NCI-H524 (cell line): ENCODE results near the gene OR2Z1.

Source experiments
- DNase-seq, 2 experiments: peaks; one replicate each; lab custom pipeline; 2025; lab: John Stamatoyannopoulos, UW

OR2Z1 gene, protein sequence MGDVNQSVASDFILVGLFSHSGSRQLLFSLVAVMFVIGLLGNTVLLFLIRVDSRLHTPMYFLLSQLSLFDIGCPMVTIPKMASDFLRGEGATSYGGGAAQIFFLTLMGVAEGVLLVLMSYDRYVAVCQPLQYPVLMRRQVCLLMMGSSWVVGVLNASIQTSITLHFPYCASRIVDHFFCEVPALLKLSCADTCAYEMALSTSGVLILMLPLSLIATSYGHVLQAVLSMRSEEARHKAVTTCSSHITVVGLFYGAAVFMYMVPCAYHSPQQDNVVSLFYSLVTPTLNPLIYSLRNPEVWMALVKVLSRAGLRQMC

DNA sequence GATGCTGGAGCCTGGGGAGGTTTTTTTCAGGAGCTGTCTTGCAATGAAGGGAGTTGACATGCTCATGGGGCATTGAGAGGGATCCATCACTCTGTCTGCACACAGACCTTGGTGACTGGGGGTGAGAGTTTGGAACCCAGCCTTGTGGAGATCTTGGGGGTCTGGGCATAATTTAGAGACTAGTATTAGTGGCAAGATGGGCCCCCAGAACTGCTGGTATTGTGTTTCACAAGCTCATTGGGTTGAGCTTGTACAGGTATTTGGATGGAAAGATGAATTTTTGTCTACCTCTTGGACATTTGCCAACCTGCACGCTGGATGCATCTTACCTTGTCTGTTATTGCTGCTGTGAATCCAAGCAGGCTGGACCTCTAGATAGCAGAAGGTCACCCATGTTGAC is at the start of gene OR2Z1:
Gene OR2Z1, plus strand, starts transcription at position 301 of the 400 bp plus-strand sequence. CDS start 9,395 bp downstream, outside the sequence.
- no peak for DNase-seq

DNA sequence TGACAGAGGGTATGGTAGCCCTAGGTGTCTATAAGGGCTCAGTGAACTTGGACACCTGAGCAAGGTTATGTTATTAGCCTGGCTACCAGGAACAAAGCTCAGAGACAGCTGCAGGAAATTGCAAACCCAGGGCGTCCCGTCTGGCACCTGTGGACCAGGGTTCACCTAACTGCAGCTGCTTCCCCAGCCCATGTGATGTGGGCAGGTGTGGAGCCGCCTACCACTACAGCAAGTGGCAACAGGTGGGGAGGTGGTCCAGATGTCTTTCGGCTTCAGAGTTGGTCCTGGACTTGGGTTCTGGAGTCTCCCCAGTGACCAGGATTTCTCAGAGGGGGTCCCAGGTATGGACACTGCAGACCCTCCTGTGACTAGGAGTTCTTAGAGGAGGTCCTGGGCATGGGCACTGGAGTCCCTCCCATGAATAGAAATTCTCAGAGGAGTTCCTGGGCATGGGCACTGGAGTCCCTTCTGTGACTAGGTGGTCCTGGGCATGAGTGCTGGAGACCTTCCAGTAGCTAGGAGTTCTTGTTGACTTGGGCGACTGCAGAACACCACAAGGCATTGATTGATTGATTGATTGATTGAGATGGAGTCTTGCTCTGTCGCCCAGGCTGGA is 48.0 kb upstream of the OR2Z1 start:
- no peak for DNase-seq

DNA sequence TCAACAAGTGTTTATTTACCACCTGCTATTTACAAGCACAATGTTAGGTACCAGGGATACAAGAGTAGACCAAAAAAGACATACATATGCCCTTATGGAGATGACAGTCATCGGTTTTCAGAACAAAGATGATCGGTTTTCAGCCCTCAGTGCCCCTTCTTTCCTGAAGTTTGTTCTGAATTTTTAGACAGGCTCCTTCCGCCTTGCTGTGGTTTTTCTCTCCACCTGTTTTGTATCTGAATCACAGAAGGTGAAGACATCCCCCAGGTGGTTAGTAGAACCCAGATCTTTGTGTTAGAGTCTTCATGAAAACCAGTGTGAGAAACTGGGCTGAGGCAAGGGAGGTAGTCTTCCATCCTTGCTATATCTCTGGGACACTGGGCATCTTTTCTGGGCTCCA is 46.4 kb upstream of the OR2Z1 start:
- no peak for DNase-seq

DNA sequence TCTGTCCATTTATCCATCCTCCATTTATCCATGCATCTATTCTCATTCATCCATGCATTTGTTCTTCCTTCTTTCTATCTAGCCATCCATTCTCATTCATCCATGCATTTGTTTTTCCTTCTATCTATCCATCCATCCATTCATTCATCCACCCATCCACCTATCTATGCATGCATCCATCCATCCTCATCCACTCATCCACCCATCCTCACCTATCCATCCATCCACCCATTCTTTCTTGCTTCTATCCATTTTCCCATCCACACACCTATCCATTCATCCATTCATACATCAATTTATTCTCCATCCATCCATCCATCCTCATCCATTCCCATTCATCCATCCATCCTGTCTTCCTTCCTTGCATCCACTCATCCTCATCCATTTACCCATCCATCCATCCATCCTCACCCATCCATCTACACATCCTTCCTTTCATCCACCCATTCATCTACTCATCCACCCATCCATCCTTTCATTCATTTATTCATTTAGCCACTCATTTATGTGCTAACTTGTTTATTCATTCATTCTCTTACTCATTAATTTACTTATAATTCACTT is 43.1 kb upstream of the OR2Z1 start:
- DNase-seq: no peak

DNA sequence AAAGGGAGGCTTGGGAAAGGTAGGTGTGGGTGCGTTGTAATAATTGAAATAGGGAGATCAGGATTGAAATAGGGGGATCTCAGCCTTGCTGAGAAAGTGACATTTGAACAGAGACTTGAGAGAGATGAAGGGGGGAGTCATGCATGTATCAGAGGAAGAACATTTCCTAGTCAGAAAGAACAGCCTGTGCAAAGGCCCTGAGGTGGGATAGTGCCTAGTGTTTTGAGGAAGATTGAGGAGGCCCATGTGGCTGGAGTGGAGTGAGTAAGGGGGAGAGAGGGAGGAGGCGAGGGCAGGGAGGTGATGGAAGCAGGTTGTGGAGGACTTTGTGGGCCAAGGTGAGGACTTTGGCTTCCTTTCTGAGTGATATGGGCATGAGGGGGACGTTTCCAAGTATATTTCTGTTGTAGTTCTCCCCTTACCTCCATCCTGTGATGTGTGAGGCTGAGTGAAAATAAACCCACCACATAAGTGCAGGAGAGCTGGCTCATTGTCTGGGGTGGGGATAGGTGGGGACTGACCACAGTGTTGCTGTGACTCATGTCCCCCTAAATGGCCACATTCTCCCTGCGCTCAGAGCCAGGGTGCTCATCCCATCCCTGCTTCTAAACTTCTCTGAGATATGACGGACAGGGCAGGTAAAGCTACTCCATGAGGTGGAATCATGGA is 40.6 kb upstream of the OR2Z1 start:
- DNase-seq: no peak

DNA sequence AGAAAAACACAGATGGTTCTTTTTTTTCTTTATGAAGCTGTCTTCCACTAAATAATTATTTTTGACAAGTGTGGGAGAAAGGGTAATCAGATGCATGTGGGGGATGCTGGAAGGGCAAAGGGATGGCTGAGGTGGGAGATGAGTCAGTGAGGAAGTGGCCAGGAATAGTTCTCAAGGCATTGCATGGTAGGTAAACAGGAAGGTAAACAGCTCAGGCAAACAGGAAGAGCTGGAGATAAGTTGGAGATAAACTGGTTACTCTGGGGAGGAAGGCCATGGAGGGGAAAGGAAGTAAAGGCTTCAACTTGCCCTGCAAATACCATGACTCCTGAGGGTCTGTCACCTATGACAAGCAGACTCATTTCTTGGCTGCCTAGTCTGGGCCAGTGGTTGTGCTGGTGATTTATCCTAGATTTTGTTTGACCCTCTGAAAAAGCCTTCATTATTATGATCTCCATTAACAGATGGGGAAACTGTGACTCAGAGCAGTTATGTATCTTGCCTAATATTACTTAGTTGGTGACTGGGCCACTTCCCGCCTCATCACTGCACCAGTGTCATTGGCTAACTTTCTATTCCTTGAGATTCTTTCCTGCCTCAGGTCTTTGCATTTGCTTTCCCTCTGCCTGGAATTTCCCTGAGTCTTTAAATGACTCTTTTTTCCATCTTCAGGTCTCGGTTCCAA is 39.9 kb upstream of the OR2Z1 start:
- no peak for DNase-seq

DNA sequence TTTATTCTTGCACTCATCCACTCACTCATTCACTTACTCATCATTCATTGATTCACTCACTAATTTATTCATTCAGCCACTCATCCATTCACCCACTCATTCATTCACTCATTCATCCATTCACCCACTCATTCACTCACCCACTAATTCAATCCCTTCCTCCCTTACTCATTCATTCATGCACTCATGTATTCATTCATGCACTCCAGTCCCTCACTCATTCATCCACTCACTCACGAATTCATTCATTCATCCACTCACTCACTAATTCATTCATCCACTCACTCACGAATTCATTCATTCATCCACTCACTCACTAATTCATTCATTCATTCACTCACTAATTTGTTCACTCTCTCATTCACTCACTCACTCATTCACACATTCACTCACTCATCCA is 39.0 kb upstream of the OR2Z1 start:
- no peak for DNase-seq

DNA sequence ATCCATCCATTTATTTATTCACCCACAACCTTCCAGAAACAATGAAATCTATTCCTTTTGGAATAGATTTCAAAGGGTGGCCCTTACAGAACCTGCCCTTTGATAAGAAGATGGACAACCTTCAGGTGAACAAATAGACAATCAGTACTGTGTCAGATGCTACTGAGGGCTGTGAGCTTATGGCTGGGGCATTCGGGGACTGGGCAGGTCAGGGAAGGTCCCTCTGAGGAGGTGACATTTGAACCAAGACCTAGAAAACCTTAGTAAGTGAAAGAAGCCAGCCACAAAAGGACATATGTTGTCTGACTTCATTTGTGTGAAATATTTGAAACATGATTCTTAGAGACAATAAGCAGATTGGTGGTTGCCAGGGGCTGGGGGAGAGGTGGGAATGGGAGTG is 38.5 kb upstream of the OR2Z1 start:
- no peak for DNase-seq

DNA sequence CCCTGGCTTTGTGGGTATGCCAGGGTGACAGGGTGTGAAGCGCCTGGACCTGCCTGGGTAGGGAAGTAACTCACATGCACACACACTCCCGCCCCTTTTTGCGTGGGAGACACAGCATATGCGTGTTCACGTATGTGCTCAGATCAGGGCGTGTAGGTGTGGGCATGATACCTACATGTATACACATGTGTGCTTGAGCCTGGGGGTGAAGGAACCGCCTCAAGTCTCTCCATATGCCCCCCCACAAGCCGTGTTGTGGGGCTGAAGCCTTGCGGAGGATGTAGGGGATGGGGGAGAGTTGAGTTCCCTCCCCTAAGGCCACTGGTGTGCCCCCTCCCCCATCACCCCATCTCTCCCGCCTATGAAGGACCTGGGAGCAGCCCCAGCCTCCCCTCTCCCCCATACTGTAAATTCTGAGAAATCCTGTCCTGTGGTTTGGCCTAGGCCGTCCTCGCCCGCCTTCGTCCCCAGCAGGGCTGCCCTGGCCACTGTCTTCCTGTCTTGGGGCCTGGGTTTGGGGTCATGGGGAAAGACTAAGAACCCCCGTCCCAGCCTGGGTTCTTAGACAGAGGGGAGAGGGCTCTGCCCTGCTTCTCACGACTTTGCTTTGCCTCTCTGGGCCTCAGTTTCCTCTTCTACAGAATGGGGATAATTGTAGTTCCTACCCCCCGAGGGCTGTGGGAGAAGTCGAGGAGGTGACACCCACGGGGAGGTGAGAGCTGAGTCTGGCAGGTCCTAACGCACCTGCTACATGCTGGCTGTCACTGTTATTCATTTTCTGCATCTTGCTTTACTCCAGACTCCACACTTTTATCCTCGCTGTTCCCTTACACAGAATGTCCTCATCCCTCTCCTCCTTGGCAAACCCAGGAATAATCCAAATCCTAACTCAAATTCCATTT is 37.2 kb upstream of the OR2Z1 start:
- DNase-seq: no peak

DNA sequence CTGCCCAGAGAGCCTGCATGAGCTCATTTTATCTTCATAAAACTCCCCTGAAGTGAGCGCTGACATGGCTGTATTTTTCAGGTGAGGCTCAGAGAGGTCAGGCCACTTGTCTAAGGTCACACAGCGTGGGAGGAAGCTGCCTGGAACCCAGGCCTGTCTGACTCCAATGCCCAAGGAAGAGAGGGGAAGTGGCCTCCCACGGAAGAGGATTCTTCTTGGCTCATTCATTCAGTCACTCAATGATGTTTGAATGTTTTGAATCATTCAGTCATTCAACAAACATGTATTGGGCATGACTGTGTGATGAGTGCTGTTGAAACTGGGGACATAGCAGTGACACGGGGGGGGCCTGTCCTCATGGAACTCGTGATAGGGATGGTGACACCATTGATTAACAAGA is 34.9 kb upstream of the OR2Z1 start:
- DNase-seq: no peak

DNA sequence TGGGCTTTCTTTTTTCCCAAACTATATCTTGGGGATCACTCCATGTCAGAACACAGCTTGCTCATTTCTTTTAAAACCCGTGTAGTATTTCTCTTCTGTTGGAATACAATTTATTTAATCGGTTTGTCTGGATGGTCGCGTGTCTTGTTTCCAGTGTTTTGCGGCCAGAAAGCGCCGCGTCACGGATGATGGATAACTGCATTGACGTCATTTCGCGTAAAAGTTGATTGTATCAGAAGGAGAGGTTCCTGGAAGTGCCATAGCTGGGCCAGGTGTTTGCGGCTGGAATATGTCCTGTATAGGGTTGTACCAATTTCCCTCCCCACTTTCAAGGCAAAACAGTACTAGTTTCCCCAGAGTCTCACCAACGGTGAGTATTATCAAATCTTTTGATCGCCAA is 32.5 kb upstream of the OR2Z1 start:
- no peak for DNase-seq

DNA sequence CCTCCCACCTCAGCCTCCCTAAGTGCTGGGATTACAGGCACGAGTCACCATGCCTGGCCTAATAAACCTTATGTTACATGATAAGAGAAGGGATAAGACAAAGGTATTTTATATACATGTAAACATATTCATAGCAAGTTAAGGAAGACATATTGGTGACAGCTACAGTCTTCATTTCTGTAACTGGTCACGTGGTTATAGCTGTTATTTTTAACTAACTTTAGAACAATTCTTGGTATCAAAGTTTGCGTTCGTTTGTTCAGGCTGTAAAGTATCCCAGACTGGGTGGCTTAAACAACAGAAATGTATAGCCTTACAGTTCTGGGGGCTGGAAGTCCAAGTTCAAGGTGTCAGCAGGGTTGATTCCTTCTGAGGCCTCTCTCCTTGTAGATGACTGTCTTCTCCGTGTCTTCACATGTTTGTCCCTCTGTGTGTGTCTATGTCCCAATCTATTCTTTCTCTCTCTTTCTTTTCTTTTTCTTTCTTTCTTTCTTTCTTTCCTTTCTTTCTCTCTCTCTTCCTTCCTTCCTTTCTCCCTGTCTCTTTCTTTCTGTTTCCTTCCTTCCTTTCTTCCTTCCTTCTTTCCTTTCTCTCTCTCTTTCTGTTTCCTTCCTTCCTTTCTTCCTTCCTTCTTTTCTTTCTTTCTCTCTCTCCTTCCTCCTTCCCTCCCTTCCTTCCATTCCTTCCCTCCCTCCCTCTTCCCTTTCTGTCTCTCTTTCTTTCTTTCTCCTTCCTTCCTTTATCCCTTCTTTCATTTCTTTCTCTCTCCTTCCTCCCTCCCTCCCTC is 30.5 kb upstream of the OR2Z1 start:
- no peak for DNase-seq

DNA sequence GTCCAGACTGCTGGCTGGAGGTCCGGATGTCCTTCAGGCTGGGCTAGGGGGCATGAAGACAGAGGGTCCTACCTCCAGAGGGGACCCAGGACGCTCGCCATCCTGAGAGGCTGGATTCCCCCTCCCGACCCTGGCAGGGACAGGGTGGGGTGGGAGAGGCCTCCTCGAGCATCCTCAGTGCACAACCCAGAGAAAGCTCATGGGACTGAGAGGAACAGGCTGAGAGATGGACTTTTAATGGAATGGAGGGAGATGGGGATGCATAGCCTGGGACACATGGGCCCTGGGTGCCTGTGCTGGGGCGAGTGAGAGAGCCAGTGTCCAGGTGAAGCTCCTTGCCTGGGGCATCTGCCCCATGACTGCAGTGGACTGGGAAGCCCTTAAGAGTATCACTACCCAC is 25.9 kb upstream of the OR2Z1 start:
- no peak for DNase-seq

DNA sequence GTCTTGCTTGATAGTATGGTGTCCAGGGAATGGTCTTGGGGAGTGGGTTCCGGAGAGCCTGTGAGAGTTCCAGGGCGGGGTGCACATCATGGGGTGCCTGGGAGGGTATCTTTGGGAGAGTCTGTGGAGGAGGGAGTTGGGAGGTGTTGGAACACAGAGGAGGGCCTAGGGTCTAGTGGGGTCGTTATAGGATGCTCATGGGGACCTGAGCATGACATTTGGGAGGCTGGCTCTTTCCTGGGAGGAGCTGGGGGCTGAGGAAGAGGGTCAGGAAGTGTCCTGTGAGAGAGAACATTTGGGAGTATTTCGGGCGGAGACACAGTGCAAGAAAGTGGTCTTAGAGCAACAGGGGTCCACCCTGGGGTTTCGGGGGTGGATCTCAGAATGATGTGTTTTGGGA is 25.5 kb upstream of the OR2Z1 start:
- DNase-seq: no peak

DNA sequence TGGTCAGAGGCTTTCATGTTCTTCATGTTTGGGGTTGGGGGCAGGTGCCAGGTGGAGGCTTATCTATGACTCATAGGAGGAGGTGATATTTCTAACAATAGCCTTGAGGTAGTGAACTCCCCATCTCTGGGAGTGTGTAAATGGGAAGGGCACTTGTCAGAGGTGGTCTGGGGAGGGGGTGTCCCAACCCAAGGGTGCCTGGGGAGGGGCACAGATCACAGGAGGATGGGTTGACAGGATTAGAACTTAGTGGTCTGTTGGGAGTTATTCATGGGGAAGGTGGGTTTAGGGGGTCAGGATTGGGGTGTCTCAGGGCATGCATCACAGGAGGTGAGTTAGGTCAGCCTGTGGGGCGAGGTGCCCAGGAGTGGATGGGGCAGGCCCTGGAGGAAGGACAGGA is 24.4 kb upstream of the OR2Z1 start:
- no peak for DNase-seq

DNA sequence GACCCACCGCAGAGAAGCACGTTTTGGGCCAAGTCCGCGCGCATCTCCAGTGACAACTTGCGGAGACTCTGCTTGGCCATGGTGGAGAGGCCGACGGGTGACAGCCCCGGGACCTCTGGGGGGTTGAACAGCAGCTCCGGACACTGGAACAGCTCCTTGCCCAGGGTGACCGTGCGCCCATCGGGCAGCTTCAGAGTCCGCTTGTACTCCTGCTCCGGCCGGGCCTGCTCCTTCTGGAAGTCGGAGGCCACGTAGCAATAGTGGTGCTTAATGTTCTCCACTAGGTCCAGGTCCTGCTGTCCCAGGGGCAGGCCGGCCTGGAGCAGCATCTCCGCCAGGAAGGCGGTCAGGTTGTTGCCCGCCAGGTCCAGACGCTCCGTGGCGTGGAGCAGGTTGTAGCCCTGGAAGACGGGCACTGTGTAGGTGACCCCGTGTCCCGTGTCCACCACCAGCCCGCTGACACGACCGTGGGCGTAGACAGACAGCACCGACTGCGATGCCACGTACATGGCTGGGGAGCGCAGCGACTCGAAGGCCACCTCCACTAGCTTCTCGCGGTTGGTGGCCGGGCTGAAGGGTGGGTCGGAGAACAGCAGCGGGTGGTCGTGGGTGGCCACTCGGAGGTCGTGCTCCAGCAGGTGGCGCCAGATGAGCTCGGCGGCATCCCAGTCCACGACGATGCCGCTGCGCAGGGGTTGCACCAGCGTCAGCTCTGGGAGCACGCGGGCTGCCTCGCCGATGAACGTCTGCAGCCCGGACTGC is 23.6 kb upstream of the OR2Z1 start:
- no peak for DNase-seq

DNA sequence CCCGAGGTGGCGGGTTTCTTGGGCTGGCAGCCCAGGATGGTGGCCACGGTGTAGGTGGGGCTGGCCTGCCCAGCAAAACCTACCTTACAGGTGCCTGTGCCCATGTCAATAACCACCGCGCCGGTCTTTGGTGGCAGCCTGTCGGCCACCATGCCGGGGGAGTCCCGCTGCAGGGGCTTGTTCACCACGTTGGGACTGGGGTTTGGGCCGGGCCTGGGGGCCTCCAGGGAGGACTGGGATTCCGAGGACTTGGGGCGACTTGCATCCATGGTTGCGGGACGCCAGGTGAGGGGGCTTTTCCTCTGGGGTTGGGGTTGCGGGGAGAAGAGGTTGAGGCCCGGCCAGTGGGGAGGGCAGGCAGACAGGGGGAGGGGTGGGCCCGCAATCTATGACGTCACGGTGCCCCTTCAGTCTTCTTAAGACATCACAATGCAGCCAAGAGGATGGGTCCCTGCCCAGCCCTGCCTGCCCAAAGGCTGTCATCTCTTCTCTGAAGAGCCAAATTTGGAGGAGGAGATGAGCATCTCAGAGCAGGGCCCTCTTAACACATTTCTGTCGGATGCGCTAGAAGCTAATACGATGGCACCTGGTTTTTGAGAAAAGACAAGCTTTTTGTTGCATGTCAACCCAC is 22.9 kb upstream of the OR2Z1 start, which contains the start of gene ACTL9:
Gene ACTL9, minus strand, starts transcription at position 363 of the 631 bp plus-strand sequence. Its CDS starts 94 bp downstream, at position 269.
- no peak for DNase-seq

DNA sequence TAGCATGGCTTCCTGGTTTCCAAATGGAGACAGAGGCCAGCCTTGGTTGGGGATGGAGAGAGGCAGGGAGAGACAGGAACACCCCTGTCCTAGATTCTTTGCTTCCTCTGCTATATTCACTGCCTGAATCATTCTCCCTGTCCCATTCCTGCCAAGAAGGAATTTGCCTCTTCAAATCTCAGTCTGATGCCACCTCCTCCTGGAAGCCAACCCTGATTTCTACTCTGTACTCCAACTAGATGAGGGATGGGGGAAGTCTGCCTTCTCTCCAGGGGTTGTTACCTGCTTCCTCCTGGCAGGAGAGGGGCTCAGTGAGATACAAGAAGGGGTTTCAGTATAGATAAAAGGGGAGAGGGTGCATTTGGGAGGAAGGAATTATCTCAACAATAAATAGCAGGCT is 21.5 kb upstream of the OR2Z1 start:
- DNase-seq: no peak

DNA sequence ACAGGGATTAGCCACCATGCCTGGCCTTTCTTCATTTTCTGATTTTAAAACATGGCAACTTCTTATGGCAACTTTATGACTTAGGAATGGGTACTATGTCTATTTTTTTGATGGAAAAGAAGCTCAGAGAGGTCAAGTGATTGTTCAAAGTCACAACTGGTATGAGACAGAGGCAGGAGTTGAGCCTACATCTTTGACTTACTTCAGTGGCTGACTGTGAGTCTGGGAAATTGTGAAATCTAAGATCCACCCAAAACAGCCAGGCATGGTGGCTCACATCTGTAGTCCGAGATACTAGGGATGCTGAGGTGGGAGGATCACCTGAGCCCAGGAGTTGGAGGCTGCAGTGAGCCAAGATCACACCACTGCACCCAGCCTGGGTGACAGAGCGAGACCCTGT is 20.5 kb upstream of the OR2Z1 start:
- DNase-seq: no peak
